Eye (tissue), 1 donor: Measurements from ENCODE around the gene GLT6D1.
"Not testable (repeated sequence)": the region's sequence is repeated elsewhere in the genome, so short reads cannot be mapped to it uniquely, and the experiment has no call there.

Source experiments
- DNase-seq: peaks from one replicate; pipeline ENCODE4 v3.0.0-alpha.2; 2015

The GLT6D1 gene

DNA sequence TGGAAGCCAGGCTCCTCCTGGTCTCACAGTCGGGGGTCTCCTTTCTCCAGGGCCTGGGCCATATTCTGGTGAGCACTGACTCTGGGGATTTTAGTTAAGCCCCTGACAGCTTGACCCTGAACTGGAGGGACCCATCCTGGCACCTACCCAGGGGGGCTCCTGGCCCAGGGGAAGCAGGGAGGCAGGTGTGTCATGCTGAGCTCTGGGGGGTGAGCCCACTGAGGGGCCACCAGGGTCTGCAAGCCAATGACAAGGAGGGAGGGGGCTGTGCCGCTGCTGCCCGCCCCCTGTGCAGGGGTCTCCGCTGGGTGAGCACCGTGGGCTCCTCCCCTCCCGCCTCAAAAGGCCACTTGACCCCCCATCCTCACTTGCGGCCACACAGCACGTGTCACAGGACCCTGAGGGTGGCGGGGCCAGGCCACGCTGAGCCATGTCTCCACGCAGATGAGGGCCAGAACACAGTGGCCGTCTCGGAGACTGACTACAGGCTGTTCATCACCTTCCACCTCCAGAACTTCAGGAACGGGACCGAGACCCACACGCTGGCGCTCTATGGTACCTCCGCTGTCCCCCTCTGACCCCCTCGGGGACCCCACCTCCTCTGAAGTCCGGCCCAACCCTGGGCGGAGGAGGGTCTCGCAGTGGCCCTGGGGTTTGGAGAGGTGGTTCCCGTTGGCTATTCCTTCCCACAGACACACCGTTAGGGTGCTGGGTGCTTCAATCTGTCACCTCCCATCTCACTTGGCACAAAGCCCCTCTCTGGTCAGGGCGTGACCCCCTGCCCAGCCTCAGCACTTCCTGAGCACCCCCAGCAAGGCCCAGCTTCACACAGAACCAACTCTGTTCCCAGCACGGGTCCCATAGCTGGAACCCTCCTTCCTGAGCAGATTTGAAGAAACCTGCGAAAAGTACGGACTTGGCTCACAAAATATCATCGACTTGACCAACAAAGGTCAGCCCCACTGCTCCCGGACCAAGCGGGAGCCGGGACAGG lies 25.8 kb upstream of the GLT6D1 start:
- DNase-seq, result no peak

DNA sequence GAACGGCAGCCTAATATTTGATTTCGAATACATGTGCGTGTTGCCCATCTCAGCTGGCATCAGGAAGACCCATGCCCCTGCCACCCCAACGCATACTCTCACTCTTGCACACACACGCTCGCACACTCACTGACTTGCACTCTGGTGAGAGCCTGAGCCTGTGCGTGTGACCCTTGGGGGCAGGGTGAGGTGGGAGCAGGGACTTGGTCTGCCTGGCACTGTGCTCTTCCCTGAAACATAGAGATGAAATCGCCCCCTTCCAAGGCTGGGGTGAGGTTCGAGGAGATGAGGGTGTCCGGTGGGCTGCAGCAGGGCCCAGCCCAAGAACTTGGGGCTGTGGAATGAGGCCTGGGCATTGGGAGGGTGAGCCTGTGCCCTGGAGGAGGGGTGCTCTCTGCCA lies 24.9 kb upstream of the GLT6D1 start:
- no peak for DNase-seq

GRCh38 chr9:135663857-135664256 lies 24.5 kb upstream of the GLT6D1 start:
- no peak for DNase-seq

- no peak for DNase-seq
These were observed 24.1 kb upstream of the GLT6D1 start for GRCh38 chr9:135663451-135663770.

DNA sequence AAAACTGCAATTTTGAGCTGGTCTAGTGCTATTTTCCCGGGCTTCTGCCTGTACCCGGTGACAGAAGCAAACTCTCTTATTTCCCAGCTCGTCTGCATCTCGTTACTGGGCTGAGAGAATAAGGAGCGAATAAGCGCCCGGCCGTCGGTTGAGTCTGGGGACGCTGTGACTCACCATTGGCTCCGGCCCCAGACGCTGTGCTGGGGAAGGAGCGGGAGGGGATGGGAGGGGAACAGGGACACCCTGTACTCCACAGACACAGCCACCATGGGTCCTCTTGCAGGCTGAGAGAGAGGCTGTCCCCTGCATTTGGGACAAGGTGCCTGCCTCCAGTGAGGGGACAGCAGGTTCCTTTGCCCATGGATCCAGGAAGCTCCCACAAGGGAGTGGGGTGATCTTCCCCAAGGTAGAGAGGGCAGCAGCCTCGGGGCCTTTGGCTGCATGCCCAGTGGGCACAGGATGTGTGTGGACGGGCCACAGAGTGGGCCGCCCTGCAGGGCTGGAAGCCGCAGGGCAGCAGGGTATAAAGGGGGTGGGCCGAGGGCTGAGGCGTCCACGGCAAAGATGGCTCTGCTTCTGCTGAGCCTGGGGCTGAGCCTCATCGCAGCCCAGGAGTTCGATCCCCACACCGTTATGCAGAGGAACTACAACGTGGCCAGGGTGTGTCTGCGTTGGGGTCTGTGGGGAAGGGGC lies 23.6 kb upstream of the GLT6D1 start, which contains the start of gene LCN9:
LCN9 (plus strand) TSS at position 552 of the 693 bp plus-strand sequence; CDS start at position 565, 13 bp downstream.
- peak; percentile 67 for DNase-seq

- DNase-seq, result peak; percentile 62
These were observed 22.6 kb upstream of the GLT6D1 start for GRCh38 chr9:135661816-135662560.

- DNase-seq, result no peak
These were observed 21.1 kb upstream of the GLT6D1 start for GRCh38 chr9:135660407-135660806.

DNA sequence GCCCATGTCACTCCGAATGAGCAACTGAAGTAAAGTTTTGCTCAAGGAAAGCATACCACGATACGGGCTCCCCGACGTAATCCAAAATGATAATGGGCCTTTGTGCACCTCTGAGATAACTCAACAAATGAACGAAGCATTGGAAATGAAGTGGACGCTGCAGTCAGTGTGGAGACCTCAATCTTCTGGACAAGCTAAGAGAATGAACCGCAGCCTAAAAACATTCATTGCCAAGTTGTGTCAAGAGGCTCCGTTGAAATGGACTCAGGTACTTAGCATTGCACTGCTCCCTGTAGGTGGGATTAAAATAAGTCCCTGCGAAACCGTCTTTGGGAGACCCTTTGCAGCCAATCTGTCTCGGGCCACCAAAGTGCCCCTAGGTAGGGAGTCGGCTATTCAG lies 19.9 kb upstream of the GLT6D1 start:
- no peak for DNase-seq

GRCh38 chr9:135657416-135657815 lies 18.1 kb upstream of the GLT6D1 start:
- DNase-seq, result no peak

- DNase-seq, result peak; percentile 29
These were observed 16.0 kb upstream of the GLT6D1 start for GRCh38 chr9:135655317-135655716.

DNA sequence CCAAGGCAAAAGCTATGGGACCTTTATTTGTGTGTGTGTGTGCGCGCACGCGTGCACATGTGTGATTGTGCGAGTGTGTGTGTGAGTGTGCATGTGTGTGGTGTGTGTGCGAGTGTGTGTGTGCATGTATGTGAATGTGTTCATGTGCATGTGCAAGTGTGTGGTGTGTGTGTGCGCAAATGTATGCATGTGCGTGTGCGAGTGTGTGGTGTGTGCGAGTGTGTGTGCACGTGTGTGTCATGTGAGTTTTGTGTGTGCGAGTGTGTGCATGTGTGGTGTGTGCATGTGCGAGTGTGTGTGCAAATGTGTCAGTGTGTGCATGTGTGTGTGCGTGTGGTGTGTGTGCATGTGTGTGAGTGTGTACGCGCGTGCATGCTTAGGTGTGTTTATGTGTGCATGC lies 11.1 kb upstream of the GLT6D1 start:
- no peak for DNase-seq

GRCh38 chr9:135649508-135649907 lies 10.2 kb upstream of the GLT6D1 start:
- no peak for DNase-seq

DNA sequence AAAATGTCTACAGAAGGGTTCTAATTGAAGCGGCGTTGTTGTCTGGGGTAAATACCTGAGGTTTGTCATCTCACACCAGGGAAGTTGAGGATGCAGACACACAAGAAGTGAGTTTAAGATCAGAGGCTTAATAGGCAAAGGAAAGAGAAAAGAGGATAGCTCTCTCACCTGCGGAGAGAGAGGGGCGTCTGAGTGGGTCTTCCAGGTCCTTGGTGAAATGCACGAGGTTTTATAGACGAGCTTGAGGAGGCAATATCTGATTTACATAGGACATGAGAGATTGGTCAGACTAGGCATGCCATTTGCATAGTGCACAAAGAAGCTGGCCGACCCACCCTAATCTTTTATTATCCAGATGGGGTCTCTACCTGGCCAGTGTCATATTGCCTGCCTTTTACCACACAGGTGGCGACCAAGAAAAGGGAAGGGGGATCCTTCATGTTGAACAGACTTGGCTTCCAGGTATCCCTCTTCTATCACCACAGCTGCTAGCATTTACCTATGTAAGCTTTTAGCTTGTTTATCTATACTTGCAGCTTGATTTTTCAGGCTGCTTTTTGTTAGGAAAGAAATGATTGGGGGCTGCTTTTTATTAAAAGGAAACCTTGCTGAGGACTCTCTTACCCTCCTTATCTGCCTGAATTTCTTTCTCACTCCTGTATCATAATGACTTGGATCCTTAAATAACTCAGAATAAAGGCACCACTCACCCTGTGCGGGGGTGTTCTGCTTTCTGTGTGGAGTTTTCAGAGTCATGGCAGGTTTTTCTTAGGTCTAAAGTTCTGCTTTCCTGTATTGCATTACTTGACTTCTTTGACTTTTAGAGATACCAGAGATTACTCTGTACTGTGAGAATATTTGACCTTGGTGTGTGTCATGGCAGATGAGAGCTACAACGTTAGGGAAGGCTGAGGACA lies 9.4 kb upstream of the GLT6D1 start:
- no peak for DNase-seq

DNA sequence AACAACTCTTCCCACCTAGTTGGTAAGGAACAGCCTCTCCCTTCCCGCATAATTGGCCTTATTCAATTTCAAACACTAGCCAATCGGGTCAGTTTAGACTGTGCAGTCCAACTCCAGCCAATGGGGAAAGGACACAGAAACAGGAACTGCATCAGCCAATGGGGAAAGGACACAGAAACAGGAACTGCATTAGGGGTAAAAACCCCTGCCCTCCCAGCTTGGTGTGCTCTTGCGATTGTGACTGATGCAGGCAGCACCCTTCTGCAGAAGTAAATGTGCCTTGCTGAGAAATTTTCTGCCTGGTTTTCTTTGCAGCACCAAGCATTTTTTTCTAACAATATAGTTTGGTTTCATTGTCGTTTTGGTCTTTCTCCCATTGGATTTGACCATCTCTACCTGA lies 8.5 kb upstream of the GLT6D1 start:
- no peak for DNase-seq

DNA sequence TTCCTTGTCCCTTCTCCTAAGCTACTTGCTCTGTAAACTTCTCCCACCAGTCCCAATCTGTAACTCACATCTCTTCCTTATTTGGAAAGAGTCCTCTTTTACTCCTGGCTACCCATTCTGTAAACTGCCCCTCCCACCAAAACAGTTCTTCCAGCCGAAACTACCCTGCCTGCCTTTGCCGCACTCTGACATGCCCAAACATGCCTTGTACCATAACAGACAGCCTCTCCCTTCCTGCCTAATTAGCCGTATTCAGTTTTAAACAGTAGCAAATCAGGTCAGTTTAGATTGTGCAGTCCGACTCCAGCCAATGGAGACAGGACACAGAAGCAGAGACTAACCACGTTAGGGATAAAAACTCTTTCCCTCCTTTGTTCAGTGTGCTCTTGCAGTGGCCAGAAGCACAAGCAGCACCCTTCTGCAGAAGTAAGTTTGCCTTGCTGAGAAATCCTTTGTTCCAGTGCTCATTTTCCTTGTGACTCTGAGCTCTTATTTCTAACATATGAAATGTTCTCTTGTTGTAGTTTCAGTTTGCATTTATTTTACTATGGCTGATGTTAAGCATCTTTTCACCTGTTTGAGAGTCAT lies 5.4 kb upstream of the GLT6D1 start:
- DNase-seq, result no peak

DNA sequence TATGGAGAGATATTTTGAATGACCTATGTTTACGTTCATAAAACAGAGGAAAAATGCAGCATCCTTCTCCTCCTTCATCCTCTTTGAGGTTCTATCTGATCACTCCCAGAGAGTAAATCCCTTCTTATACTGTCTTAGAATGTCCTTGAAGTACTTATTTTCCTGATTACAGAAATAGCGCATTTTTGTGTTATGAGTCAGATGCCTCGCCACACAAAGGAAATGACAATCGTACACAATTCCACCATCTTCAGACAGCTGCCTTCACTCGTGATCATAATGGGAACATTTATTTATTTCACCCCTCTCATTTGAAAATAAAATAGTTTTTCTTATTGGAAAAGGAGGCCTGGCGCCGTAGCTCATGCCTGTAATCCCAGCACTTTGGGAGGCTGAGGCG lies 2.4 kb upstream of the GLT6D1 start:
- no peak for DNase-seq

GRCh38 chr9:135641047-135641446 lies 1.7 kb upstream of the GLT6D1 start:
- DNase-seq, result no peak

DNA sequence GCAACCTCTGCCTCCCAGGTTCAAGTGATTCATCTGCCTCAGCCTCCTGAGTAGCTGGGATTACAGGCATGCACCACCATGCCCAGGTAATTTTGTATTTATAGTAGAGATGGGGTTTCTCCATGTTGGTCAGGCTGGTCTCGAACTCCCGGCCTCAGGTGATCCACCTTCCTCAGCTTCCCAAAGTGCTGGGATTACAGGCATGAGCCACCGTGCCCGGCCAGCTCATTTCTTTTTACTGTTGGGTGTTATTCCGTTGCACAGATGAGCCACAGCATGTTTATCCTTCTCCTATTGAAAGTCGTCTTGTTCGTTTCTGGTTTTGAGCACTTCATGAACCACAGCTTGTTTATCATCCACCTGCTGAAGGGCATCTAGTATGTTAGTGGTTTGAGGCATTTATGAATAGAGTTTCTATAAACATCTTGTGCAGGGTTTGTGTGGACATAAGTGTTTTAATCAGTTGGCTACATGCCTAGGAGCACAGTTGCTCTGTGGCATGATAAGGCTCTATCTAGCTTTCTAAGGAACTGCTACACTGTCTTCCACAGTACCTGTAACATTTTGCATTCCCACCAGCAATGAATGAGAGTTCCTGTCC lies 2.3 kb downstream of the GLT6D1 start:
- DNase-seq, result not testable (repeated sequence)

GRCh38 chr9:135632841-135633240 lies 6.5 kb downstream of the GLT6D1 start:
- DNase-seq, result no peak

- no peak for DNase-seq
These were observed 15.1 kb downstream of the GLT6D1 start for GRCh38 chr9:135624282-135624681.

GRCh38 chr9:135622415-135623020 lies 16.8 kb downstream of the GLT6D1 start:
- no peak for DNase-seq
